GM12872 (cell line): ENCODE measurements around the gene MISP3.

ENCODE experiments used
- TF ChIP-seq, protein P1 (sequence below): IDR thresholded peaks from 3 replicates; pipeline ENCODE4 v1.5.1; 2011; ENCODE audit warnings: low read depth, mild to moderate bottlenecking, low read length, moderate library complexity; ENCODE audit not compliant: insufficient read depth

The MISP3 gene

DNA sequence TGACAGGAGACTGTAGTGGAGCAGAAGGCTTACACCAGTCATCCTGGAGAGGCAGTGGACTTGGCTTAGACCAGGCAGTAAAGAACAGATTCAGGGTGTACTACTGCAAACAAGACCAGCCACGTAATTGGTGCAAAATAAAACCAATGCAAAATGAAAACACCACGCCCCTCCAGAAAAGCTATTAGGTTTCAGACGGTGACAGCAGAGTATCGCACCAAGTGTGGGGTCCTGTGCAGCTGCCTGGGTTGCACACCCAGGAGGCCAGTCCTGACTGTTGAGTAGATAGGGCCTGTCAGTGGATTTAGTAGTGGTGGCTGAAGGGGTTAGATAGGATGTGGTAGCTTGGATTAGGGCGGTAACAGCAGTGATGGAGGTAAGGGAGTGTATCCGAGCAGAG is 50.3 kb downstream of the MISP3 start:
- TF ChIP-seq, protein P1, sequence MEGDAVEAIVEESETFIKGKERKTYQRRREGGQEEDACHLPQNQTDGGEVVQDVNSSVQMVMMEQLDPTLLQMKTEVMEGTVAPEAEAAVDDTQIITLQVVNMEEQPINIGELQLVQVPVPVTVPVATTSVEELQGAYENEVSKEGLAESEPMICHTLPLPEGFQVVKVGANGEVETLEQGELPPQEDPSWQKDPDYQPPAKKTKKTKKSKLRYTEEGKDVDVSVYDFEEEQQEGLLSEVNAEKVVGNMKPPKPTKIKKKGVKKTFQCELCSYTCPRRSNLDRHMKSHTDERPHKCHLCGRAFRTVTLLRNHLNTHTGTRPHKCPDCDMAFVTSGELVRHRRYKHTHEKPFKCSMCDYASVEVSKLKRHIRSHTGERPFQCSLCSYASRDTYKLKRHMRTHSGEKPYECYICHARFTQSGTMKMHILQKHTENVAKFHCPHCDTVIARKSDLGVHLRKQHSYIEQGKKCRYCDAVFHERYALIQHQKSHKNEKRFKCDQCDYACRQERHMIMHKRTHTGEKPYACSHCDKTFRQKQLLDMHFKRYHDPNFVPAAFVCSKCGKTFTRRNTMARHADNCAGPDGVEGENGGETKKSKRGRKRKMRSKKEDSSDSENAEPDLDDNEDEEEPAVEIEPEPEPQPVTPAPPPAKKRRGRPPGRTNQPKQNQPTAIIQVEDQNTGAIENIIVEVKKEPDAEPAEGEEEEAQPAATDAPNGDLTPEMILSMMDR = no peak
